Tibial nerve (tissue), 4 donors: ENCODE measurements around the gene VPS26B. TPM values are rescaled to one million over a fixed set of nuclear protein-coding genes. Genes with fewer than 3 reads are reported as not detected.
A peak's percentile ranks its signal among the peaks of the same experiment; 100 is the strongest.
"Not testable (repeated sequence)": the region's sequence is repeated elsewhere in the genome, so short reads cannot be mapped to it uniquely, and the experiment has no call there.

ENCODE experiments used
- DNase-seq, 2 donors: peaks; one replicate each; pipeline ENCODE4 v3.0.0-alpha.2; 2019; ENCODE audit warnings: low spot score in 2 of 2
- H3K27ac ChIP-seq, 4 donors: fragments of 200-600 bp; sonication (generic) in 3 of 4; one replicate each; pipeline ENCODE4 v1.5.1; 2017 to 2019; ENCODE audit warnings: mild to moderate bottlenecking in 1 of 4
- H3K27me3 ChIP-seq, 2 donors: fragments of 200-600 bp; sonication (generic) in 1 of 2; one replicate each; pipeline versions ENCODE4 v1.5.1 to v1.6.0; 2017 to 2019
- H3K36me3 ChIP-seq, 3 donors: fragments of 200-600 bp; sonication (generic); one replicate each; pipeline ENCODE4 v1.5.1; 2018 to 2019
- H3K4me1 ChIP-seq, 4 donors: fragments of 200-600 bp; sonication (generic) in 3 of 4; one replicate each; pipeline ENCODE4 v1.5.1; 2017 to 2019
- H3K4me3 ChIP-seq, 4 donors: fragments of 200-600 bp; sonication (generic) in 3 of 4; one replicate each; pipeline ENCODE4 v1.5.1; 2017 to 2019; ENCODE audit warnings: mild to moderate bottlenecking in 1 of 4, moderate library complexity in 1 of 4
- H3K9me3 ChIP-seq, 4 donors: fragments of 200-600 bp; sonication (generic) in 3 of 4; one replicate each; pipeline ENCODE4 v1.5.1; 2017 to 2019
- CTCF ChIP-seq, 5 experiments: fragments of 200-600 bp in 3 of 5; fragments of 450-650 bp in 2 of 5; sonication (generic) in 3 of 5; IDR thresholded peaks; one replicate each; pipeline ENCODE4 v1.5.1; 2016 to 2019; ENCODE audit warnings: antibody characterized with exemption in 5 of 5, mild to moderate bottlenecking in 3 of 5, moderate library complexity in 2 of 5
- EP300 ChIP-seq, 2 donors: sonication (generic); formaldehyde crosslinking; IDR thresholded peaks; one replicate each; pipeline ENCODE4 v1.6.1; 2017; ENCODE audit warnings: antibody characterized with exemption in 2 of 2, mild to moderate bottlenecking in 1 of 2
- POLR2A ChIP-seq, 2 donors: fragments of 450-650 bp; IDR thresholded peaks; one replicate each; pipeline ENCODE4 v1.6.1; 2017; ENCODE audit warnings: antibody characterized with exemption in 2 of 2, mild to moderate bottlenecking in 2 of 2, moderate library complexity in 2 of 2
- WGBS, 2 donors: methylation state at CpG; one replicate each; pipeline ENCODE4 v1.1.5; 2018; 5-methylcytosine and 5-hydroxymethylcytosine counted together
- total RNA-seq, 4 donors: library from RNA; depleted of rRNA; stranded (reverse); fragments of >200 nt; gene quantifications; one replicate each; pipeline ENCODE4 v1.1.0, GENCODE V29; 2016

Gene VPS26B
- total RNA-seq, 4 donors from 2014 or later, result 32.7 to 35.9 (median 33.3) TPM

GRCh38 chr11:134250675-134251074 is 26.2 kb downstream of the VPS26B start:
- Histone ChIP-seq H3K4me3 (no peak overlapping the region), H3K27me3 (no peaks in the 10 kb centered on the region), H3K9me3 (no peaks in the 10 kb centered on the region), H3K36me3 (peaks cover 0 to 57% (median 5%) of the 10 kb centered on the region in 3 donors), H3K4me1 (peaks cover 0 to 30% (median 18%) of the 10 kb centered on the region in 4 donors), H3K27ac (no peak overlapping the region)
- WGBS, 2 donors, result 88 to 93% methylated on average over 2 of the region's 2 CpGs
- no peak for DNase-seq
- no peak for TF ChIP-seq EP300 (IDR thresholded peaks at IDR 0.05)
- TF ChIP-seq POLR2A (IDR thresholded peaks at IDR 0.05), result no peak
- TF ChIP-seq CTCF (IDR thresholded peaks at IDR 0.05), result no peak

DNA sequence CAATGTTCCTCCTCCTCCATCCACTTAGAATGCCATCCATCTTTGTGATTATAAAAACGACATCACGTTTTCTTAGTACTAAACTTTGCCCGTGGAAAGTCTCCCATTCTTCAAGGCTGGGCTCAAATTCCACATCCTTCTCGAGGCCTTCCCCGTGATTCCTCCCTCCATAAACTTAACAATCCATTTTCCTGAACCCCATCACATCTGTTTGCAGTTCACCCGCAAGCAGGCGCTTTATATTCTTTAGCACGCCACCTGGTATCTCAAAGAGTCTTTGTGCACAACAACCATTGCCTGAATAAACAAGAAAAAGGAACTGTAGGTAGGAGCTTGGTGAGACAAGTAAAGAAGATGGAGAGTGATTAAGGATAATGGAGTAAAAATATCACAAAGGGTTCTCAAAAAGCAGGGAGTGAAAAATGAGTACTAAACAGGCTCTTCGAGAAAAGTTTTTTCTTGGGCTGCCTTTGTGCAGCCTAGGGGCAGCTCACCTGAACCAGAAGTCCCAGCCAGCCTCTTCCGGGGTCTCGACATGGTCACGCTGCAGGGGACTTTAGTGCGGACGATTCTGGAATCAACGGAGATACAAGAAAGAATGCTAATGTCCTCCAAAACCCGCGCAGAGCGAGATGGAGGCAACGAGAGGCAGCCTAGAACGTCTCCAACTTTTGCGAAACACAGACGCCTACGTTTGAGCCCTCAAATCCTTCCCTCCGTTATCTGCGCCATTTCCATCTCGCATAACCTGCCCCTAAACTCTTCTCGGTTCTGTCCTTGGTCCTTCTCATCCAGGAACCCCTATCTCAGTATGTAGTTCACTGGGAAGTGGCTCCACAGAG is 28.1 kb downstream of the VPS26B start:
- Histone ChIP-seq H3K4me3 (peak overlapping the region; percentile 59 to 87 (median 82)), H3K36me3 (peaks cover 0 to 52% (median 5%) of the 10 kb centered on the region in 3 donors), H3K9me3 (no peaks in the 10 kb centered on the region), H3K27me3 (no peaks in the 10 kb centered on the region), H3K27ac (peak overlapping the region; percentile 40 to 83 (median 60)), H3K4me1 (peaks cover 0 to 36% (median 18%) of the 10 kb centered on the region in 4 donors)
- no peak for DNase-seq
- no peak for TF ChIP-seq EP300 (IDR thresholded peaks at IDR 0.05)
- TF ChIP-seq POLR2A (IDR thresholded peaks at IDR 0.05), result no peak
- TF ChIP-seq CTCF (IDR thresholded peaks at IDR 0.05), result no peak
- WGBS, 2 donors, result 4 to 5% methylated on average over 27 of the region's 27 CpGs

DNA sequence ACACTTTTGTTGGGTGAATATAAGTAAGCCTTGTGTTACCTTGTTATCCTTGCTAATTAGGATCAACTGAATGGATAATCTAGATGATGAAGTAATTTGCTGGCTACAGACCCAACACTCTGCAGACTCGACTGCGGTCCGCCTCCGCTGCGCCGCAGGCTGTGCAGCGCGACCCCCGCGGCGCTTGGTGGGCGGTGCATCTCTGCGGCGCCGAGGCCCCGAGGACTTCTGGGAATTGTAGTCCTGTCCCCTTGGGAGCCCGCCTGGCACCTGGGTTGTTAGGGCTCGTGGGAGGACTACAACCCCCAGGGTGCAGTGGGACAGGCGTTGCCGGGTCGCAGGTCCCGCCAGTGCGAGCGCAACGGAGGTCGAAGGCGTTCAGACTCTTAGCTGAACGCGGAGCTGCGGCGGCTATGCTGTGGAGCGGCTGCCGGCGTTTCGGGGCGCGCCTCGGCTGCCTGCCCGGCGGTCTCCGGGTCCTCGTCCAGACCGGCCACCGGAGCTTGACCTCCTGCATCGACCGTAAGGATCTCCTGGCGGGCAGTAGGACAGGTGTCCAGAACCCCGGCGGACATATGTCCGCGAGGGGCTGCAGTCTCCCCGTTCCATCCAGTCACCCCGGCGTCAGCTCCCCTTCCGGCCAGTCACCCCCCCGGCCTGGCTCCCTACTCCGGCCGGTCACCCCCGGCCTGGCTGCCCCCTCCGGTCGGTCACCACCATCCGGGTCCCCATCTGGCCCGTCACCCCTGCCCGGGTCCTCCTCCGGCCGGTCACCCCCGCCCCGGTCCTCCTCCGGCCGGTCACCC is 28.9 kb downstream of the VPS26B start, which contains the start of the genes ACAD8 and THYN1:
TSS of gene ACAD8 (plus strand) at position 381 of the 806 bp plus-strand sequence. CDS start at position 414, 33 bp downstream.
TSS of gene THYN1 (minus strand) at position 165 of the 806 bp plus-strand sequence. CDS start 470 bp downstream, outside the sequence.
- peaks cover 0 to 52% (median 5%) of the 10 kb centered on the region in 3 donors for H3K36me3 ChIP-seq
- WGBS, 2 donors, result 0% methylated on average over 29 of the region's 70 CpGs
- no peaks in the 10 kb centered on the region for H3K27me3 ChIP-seq
- peaks cover 0 to 36% (median 18%) of the 10 kb centered on the region in 4 donors for H3K4me1 ChIP-seq
- peak within 1 kb of the TSS; percentile 59 to 87 (median 82) for H3K4me3 ChIP-seq
- no peaks in the 10 kb centered on the region for H3K9me3 ChIP-seq
- peak; percentile 91 to 95 for DNase-seq
- H3K27ac ChIP-seq, result peak within 1 kb of the TSS; percentile 47 to 83 (median 63)
- TF ChIP-seq CTCF (IDR thresholded peaks at IDR 0.05) (peak; percentile 16 to 73 (median 42)), EP300 (IDR thresholded peaks at IDR 0.05) (peak; percentile 85 to 95), POLR2A (IDR thresholded peaks at IDR 0.05) (peak; percentile 47 to 71)

DNA sequence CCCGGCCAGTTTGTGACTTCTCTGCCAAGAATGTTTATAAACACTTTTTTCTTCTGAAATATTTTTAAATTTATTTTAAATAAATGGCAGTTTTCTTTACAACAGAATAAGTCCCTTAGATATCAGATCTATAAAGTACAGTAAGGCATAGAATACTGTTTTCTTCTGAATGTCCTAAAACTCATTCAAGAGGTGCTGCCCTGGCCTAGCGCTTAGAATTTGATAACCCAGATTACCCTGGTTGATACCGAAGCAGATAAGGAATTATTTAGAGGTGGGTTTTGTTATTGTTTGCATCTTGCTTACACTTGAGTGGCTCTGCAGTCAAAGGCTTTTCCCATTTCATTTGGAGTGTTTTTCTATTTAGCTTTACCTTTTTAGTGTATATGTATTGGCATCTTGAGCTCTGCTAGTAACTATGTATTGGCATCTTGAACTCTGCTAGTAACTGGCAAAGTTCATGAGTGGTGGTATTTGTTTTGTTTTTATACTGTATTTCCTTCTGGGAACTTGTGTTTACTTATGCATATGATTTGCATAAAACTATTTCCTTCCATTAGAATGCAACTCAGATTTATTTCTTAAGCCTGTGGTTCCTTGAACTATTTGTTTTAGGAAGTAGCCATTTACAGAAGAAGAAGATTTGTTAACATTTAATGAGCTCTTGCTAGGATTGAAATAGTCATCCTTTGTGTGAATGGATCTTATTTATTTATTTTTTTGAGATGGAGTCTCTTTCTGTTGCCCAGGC is 30.1 kb downstream of the VPS26B start:
- 61 to 64% methylated on average over 3 of the region's 3 CpGs for WGBS, 2 donors
- Histone ChIP-seq H3K4me1 (peaks cover 0 to 36% (median 18%) of the 10 kb centered on the region in 4 donors), H3K27me3 (no peaks in the 10 kb centered on the region), H3K4me3 (peak overlapping the region in 3 of 4 donors; percentile 59 to 87 (median 84)), H3K27ac (peak overlapping the region in 1 of 4 donors; percentile 83), H3K36me3 (peaks cover 0 to 52% (median 11%) of the 10 kb centered on the region in 3 donors), H3K9me3 (no peaks in the 10 kb centered on the region)
- DNase-seq, result no peak
- TF ChIP-seq POLR2A (IDR thresholded peaks at IDR 0.05), result no peak
- no peak for TF ChIP-seq CTCF (IDR thresholded peaks at IDR 0.05)
- TF ChIP-seq EP300 (IDR thresholded peaks at IDR 0.05), result no peak

GRCh38 chr11:134255184-134255561 is 30.7 kb downstream of the VPS26B start:
- not testable (repeated sequence) for H3K4me3 ChIP-seq, H3K27me3 ChIP-seq, DNase-seq, H3K27ac ChIP-seq, H3K9me3 ChIP-seq
- 92% methylated on average over 5 of the region's 5 CpGs for WGBS, 2 donors
- peaks cover 0 to 52% (median 7%) of the 10 kb centered on the region in 3 donors for H3K36me3 ChIP-seq
- peaks cover 0 to 36% (median 18%) of the 10 kb centered on the region in 4 donors for H3K4me1 ChIP-seq
